Caco-2 (cell line): ENCODE measurements around the gene SIRT3. TPM values are rescaled to one million over a fixed set of nuclear protein-coding genes. Genes with fewer than 3 reads are reported as not detected.

Source experiments
- BruUV-seq: library from RNA; stranded (reverse); fragments of 400-500 nt; replicated peaks from 2 replicates; lab custom pipeline; 2021; lab: Mats Ljungman, UMichigan
- CTCF ChIA-PET: fragments of 300-600 bp; sonication (Branson Sonifier 250); formaldehyde crosslinking; loops from one replicate; lab custom pipeline; 2022; ENCODE audit warnings: antibody characterized with exemption; lab: Charles Lee
- POLR2A ChIA-PET: fragments of 300-600 bp; sonication (Branson Sonifier 250); formaldehyde crosslinking; loops from one replicate; lab custom pipeline; 2022; ENCODE audit warnings: antibody characterized with exemption; lab: Charles Lee
- DNase-seq, 2 experiments: peaks; one replicate each; pipeline versions ENCODE4 v3.0.0 to v3.0.0-alpha.2; 2020 to 2022
- H3K27me3 ChIP-seq: replicated peaks from 2 replicates; pipeline ENCODE4 v1.6.0; 2011; ENCODE audit warnings: low read length; ENCODE audit not compliant: control insufficient read depth, insufficient read depth
- H3K36me3 ChIP-seq: 2 replicates; pipeline ENCODE4 v1.5.1; 2011; ENCODE audit warnings: low read length; ENCODE audit not compliant: control insufficient read depth, insufficient read depth
- H3K4me1 ChIP-seq: fragments of 250-450 bp; sonication (Bioruptor Pico); 2 replicates; pipeline ENCODE4 v1.5.1; 2020; ENCODE audit warnings: mild to moderate bottlenecking
- H3K4me3 ChIP-seq: 2 replicates; pipeline ENCODE4 v1.5.1; 2011; ENCODE audit warnings: low read depth, mild to moderate bottlenecking, control low read depth, low read length
- H3K9me3 ChIP-seq: fragments of 250-450 bp; sonication (Bioruptor Pico); 2 replicates; pipeline ENCODE4 v1.5.1; 2020; ENCODE audit warnings: mild to moderate bottlenecking, moderate library complexity
- H3K27ac Mint-ChIP-seq: one replicate; pipeline ENCODE4 v1.8.0; 2022; ENCODE audit warnings: mixed read lengths; ENCODE audit not compliant: unreplicated experiment
- H3K27me3 Mint-ChIP-seq: one replicate; pipeline ENCODE4 v1.8.0; 2022; ENCODE audit warnings: mixed read lengths; ENCODE audit not compliant: insufficient read depth, unreplicated experiment
- H3K36me3 Mint-ChIP-seq: one replicate; pipeline ENCODE4 v1.8.0; 2022; ENCODE audit warnings: mild to moderate bottlenecking, mixed read lengths; ENCODE audit not compliant: insufficient read depth, unreplicated experiment
- H3K4me1 Mint-ChIP-seq: one replicate; pipeline ENCODE4 v1.8.0; 2022; ENCODE audit warnings: low read depth, mixed read lengths; ENCODE audit not compliant: unreplicated experiment
- H3K4me3 Mint-ChIP-seq: one replicate; pipeline ENCODE4 v1.8.0; 2022; ENCODE audit warnings: mild to moderate bottlenecking, moderate library complexity, mixed read lengths; ENCODE audit not compliant: unreplicated experiment
- H3K9me3 Mint-ChIP-seq: one replicate; pipeline ENCODE4 v1.8.0; 2022; ENCODE audit warnings: mixed read lengths; ENCODE audit not compliant: unreplicated experiment
- CTCF ChIP-seq, 2 experiments: fragments of 200-600 bp in 1 of 2; IDR thresholded peaks; 1 replicate in 1 of 2; 2 replicates in 1 of 2; pipeline versions ENCODE4 v1.5.1 to v1.8.0; 2011 to 2022; ENCODE audit warnings: antibody characterized with exemption in 1 of 2, control low read depth in 1 of 2, inconsistent platforms in 1 of 2, low read depth in 1 of 2, low read length in 1 of 2, mild to moderate bottlenecking in 1 of 2, moderate library complexity in 1 of 2; ENCODE audit not compliant: insufficient read depth in 1 of 2, severe bottlenecking in 1 of 2, unreplicated experiment in 1 of 2
- intact Hi-C: fragments of 100-400 bp; cut with micrococcal nuclease; formaldehyde crosslinking; loops from one replicate; pipeline ENCODE4 v1.10.0; 2022; ENCODE audit not compliant: unreplicated experiment
- total RNA-seq: library from RNA; stranded (reverse); gene quantifications from 2 replicates; pipeline ENCODE4 v1.2.3, GENCODE V29; 2022

Gene SIRT3
- total RNA-seq, 1 experiment from 2014 or later = 24.6 TPM

- Histone ChIP-seq H3K36me3 (peaks cover 11% of the 10 kb centered on the region), H3K9me3 (no peaks in the 10 kb centered on the region), H3K4me3 (no peak overlapping the region), H3K27me3 (no peaks in the 10 kb centered on the region), H3K4me1 (peaks cover 24% of the 10 kb centered on the region)
- H3K4me1 Mint-ChIP-seq = peaks cover 13% of the 10 kb centered on the region
- H3K4me3 Mint-ChIP-seq = peak overlapping the region; percentile 92
- ChIA-PET POLR2A (no interaction called here), CTCF (no interaction called here)
- intact Hi-C loops = no loop called here
- peak overlapping the region; percentile 99 for H3K27ac Mint-ChIP-seq
- no peaks in the 10 kb centered on the region for H3K9me3 Mint-ChIP-seq
- H3K36me3 Mint-ChIP-seq = peaks cover 82% of the 10 kb centered on the region
- no peaks in the 10 kb centered on the region for H3K27me3 Mint-ChIP-seq
- DNase-seq = no peak
- BruUV-seq = no TSS peak
- TF ChIP-seq CTCF (IDR thresholded peaks at IDR 0.05; ENCODE audit: insufficient read depth in 1 of 2, low read depth in 1 of 2, low read length in 1 of 2, severe bottlenecking in 1 of 2, unreplicated experiment in 1 of 2) = no peak
Measured at GRCh38 chr11:210803-211180, 25.4 kb downstream of the SIRT3 start.

- Mint-ChIP-seq H3K9me3 (no peaks in the 10 kb centered on the region), H3K27me3 (no peaks in the 10 kb centered on the region), H3K4me3 (peak overlapping the region; percentile 92), H3K27ac (peak overlapping the region; percentile 99), H3K4me1 (peaks cover 13% of the 10 kb centered on the region), H3K36me3 (peaks cover 76% of the 10 kb centered on the region)
- Histone ChIP-seq H3K9me3 (no peaks in the 10 kb centered on the region), H3K4me1 (peaks cover 23% of the 10 kb centered on the region), H3K36me3 (peaks cover 13% of the 10 kb centered on the region), H3K27me3 (no peaks in the 10 kb centered on the region), H3K4me3 (no peak overlapping the region)
- no TSS peak for BruUV-seq
- ChIA-PET POLR2A (no interaction called here), CTCF (no interaction called here)
- TF ChIP-seq CTCF (IDR thresholded peaks at IDR 0.05; ENCODE audit: insufficient read depth in 1 of 2, low read depth in 1 of 2, low read length in 1 of 2, severe bottlenecking in 1 of 2, unreplicated experiment in 1 of 2) = no peak
- intact Hi-C loops = no loop called here
- DNase-seq = peak in 1 of 2 experiments; percentile 45
Measured at GRCh38 chr11:210122-210802, 25.9 kb downstream of the SIRT3 start.

- intact Hi-C loops = loop anchor here (2.0 to 5.0 kb wide), 2 partner anchors 27 to 238 kb away; partner anchors contain the start of genes PSMD13 and SIRT3
- Mint-ChIP-seq H3K4me3 (peak overlapping the region; percentile 92), H3K36me3 (peaks cover 69% of the 10 kb centered on the region), H3K27me3 (no peaks in the 10 kb centered on the region), H3K9me3 (no peaks in the 10 kb centered on the region), H3K4me1 (peaks cover 13% of the 10 kb centered on the region), H3K27ac (peak overlapping the region; percentile 99)
- ChIA-PET CTCF (interaction anchor here (0.8 kb wide), 1 partner anchor 136 kb away, joined by 3 read pairs; no protein-coding TSS in a partner anchor), POLR2A (no interaction called here)
- no TSS peak for BruUV-seq
- no peaks in the 10 kb centered on the region for H3K27me3 ChIP-seq
- peaks cover 22% of the 10 kb centered on the region for H3K4me1 ChIP-seq
- no peak for TF ChIP-seq CTCF (IDR thresholded peaks at IDR 0.05; ENCODE audit: insufficient read depth in 1 of 2, low read depth in 1 of 2, low read length in 1 of 2, severe bottlenecking in 1 of 2, unreplicated experiment in 1 of 2)
- no peaks in the 10 kb centered on the region for H3K9me3 ChIP-seq
- no peak for DNase-seq
- H3K36me3 ChIP-seq = peaks cover 11% of the 10 kb centered on the region
- H3K4me3 ChIP-seq = peak overlapping the region; percentile 73
Measured at GRCh38 chr11:209275-210121, 26.6 kb downstream of the SIRT3 start.
